IMR-90 (cell line): Measurements from ENCODE around the gene CENATAC.

Experiments used
- CTCF ChIP-seq: conservative IDR thresholded peaks from 2 replicates; pipeline ENCODE4 v1.5.1; 2012; ENCODE audit warnings: mild to moderate bottlenecking, low read depth, low read length, improper control_type of control experiment
- MAFK ChIP-seq: IDR thresholded peaks from 2 replicates; pipeline ENCODE4 v1.6.1; 2012; ENCODE audit warnings: low read depth, low read length, improper control_type of control experiment
- POLR2A ChIP-seq: IDR thresholded peaks from 2 replicates; pipeline ENCODE4 v1.6.1; 2012; ENCODE audit warnings: mild to moderate bottlenecking, low read depth, low read length
- USF2 ChIP-seq: fragments of 150-350 bp; IDR thresholded peaks from 2 replicates; pipeline ENCODE4 v1.6.1; 2017; ENCODE audit warnings: mild to moderate bottlenecking, antibody characterized with exemption, low read length, low read depth

- TF ChIP-seq CTCF (no peak), USF2 (no peak), POLR2A (no peak), MAFK (no peak)
These were observed 27.1 kb downstream of the CENATAC start for GRCh38 chr11:119025099-119025473.
